Activated CD8-positive, alpha-beta memory T cell treated with anti-CD3 and anti-CD28 coated beads for 48 hours (primary cell): ENCODE results near the gene ACRBP.

Source experiments
- DNase-seq, 3 experiments: peaks; one replicate each; pipeline ENCODE4 v3.0.0-alpha.2; 2020; ENCODE audit warnings: low read depth in 2 of 3, low spot score in 2 of 3

ACRBP gene

DNA sequence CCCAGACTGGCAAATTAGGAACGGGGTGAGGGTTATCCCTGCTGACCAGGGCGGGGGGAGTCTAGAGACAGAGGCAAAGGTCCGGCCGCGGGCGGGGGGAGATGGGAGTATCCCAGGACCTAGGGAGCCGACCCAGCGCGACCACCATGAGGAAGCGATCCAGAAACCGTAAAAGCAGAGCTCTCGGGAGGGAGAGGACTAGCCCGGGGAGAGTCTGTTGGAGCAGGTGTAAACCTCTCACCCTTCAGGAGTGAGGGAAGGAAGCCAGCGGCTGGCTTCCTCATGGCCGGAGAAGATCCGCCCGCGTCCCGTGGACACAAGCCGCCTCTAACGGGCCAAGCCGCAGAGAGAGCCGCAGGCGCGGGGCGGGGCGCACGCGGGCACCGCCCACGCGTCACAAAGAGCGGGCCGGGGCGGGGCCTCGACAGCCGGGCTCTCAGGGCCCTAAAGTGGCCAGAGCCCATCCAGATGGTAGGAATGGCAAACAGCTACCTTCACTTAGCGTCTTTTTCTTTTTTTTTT lies at the start of gene ACRBP:
Gene ACRBP (minus strand): TSS at position 350 of the 522 bp plus-strand sequence. CDS start 66 bp downstream, at position 284.
- DNase-seq: no peak

DNA sequence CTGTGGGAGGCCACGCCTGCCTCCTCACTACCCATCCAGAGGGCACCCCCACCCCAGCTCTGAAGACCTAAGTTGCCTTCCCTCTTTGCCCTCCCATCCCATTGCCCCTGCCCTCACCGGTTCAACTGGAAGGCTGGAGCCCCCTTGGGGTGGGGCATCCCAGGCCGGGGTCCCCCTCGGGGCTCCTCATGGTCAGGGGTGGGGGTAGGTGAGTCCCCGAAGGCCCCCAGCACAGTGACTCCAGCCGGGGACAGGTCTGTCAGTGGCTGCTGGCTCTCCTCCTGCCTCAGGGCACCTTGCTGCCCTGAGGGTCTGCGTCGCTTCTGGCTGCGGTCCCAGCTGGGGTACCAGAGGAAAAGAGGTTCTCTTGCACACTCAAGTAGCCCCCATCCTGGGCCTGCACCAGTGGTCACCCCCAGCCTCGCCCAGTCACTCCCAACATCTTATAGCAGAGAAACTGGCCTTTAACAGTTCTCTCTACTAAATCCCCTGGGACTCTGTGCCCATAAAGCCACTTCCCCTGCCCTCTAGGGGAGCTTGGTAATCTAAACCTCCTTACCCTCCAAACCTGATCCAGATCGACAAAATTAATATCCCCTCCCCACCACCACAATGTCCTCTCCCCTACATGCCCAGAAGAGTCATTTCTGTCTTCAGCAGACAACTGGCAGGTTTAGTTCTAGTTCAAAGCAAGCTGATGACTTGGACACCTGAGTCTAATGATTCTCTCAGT lies 48.2 kb upstream of the ACRBP start:
- no peak for DNase-seq

DNA sequence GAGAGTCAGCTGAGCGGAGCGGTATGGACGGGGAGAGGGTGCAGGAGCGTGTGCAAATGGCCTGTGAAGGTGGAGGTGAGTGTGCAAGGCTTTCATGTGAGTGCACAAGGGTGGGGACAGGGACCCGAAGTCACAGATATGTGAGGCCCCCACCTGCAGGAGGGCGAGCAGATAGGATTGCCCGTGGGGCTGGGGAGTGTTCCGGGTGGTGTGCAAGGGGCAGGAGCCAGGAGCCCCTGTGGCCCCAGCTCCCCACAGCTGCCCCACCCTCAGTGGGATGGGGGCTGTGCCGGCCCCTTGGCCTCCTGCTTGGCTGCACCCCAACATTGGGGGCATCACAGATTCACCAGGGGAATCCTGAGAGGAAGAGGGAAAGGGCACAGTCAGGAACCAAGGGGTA lies 47.5 kb upstream of the ACRBP start:
- no peak for DNase-seq

DNA sequence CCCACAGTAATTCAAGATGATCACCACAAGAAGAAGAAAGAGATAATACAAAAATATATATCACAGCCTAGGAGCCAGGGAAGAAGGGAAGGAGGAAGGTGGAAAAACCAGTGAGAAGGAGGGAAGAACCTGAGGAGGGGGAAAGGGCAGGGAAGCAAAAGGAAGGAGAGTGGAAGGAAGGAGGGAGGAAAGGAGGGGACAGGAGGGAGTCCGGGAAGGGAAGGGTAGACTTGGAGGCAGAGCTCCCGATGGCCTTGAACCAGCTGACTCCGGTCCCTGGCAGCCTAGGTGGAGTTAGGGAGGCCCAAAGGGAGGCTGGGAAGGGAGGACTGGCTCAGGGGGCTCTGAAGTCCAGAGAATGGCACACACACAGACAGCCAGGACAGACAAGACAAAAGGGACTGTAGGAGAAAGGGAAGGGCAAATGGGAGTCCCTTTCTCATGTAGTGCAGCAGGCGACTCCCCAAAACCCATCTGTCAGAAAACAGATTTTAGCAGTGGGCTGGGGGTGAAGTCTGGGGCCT lies 46.7 kb upstream of the ACRBP start:
- DNase-seq: no peak

DNA sequence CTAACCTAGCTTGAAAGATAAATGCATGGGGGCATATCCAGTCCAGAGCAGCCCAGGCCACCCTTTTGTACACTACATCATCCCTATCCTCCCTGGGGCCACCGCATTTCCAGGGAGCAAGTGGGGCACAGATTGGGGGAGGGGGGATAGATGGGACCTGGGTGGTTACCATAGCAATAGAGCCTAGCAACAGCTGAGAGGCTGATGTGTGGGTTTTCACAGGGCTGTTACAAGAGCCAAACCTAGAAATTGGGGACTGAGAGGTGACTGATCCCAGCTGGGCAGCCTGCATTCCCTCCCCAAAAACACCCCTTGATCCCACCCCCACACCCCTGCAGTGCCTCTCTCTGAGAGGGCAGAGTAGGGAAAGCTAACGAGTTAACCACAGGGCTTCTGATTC lies 45.7 kb upstream of the ACRBP start:
- DNase-seq: no peak

DNA sequence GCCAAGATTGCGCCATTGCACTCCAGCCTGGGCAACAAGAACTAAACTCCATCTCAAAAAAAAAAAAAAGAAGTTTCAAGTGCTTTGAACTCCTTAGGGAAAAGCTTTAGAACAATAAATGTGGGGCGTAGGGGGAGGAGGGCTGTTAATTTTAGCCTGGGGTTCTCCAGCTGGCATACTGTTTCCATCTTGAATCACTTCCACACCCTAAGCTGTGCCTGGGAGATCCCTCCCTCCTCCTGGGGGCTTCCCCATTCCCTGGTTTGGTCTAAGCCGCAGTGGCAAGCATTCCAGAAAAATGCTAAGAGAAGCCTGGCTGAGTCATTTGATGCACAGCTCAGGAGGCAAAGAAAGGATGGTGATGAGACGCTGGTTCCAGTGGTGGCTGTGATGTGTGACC lies 44.2 kb upstream of the ACRBP start:
- no peak for DNase-seq

DNA sequence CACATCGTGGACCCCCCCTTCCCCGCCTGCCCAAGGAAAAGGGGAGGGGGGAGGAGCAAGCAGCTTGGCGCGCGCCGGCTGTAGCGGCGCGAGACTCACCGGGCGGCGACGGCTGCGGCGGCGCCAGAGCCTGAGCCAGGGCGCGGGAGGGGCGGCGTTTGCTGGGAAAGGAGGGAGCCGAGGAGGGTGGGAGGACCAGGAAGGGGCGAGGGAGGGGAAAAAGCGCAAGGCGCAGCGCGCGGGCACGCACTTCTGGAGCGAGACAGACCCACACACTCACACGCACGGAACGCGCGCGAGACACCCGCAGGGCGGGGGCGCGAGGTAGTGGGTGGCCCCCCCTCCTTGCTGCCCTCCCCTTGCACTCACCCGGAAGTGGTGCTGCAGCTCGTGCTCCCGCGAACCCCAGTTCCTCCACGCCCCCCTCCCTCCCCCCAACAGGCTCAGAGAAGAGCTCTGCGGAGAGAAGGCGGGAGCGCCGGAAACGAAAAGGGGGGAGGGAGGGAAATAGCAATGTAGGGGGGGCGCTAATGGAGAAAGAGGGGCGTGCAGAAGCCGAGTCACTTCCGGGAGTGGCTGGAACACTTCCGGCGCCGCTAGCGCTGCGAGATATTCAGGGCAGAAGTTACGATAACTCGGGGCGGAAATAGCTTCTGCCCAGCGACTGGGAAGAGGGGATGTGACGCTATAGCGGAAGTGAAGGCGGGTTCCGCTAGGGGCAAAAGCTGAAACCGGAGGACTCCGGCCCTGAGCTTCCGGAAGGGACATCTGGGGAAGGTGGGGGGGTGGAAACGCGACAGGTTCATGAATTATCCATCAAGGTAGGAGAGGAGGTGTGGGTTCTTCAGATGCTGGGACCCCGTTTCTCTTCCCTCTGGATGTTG lies 42.0 kb upstream of the ACRBP start, which contains the start of gene ZNF384:
Gene ZNF384 (minus strand): TSS at position 377 of the 884 bp plus-strand sequence. CDS start 9,855 bp downstream, outside the sequence.
- DNase-seq: peak; percentile 68 to 90 (median 87)

DNA sequence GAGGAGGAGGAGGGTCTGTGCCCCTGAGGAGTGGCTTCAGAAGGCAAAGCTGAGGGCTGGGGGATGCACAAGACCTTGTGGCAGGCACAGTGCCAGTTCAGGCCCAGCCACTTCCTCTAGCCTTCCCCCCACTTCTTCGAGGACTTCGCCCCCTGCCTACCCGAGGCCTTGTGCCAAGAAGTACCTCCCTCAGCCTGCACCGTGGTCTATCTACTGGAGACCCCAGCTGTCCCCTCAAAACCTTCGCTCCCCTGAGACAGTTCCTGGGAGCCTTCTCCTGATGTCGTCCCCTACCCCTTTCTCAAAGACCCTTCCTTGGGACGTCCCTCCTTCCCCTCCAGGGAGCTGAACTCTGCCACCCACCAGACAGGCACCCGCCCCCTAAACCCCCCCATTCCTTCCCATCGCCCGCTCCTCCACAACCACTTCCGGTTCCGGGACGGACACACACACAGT lies 41.3 kb upstream of the ACRBP start:
- DNase-seq: peak in 1 of 3 experiments; percentile 49

DNA sequence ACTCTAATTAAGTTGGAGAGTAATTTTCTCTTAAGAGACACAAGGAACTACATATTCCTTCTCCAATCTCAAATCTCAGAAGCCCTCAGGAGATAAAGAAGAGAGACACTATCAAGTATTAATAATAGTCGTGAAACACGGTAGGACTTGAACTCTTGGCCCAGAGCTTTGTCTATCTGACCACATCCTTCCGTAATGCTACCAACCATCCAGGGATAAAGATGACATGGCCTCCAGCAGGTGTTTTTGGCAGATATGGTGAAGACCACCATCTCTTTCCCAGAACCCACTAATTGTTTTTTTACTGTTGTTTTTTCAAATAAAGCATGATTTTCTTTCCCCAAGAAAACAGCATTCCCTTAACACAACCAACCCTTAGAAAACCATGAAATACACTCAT lies 38.6 kb upstream of the ACRBP start:
- DNase-seq: no peak

DNA sequence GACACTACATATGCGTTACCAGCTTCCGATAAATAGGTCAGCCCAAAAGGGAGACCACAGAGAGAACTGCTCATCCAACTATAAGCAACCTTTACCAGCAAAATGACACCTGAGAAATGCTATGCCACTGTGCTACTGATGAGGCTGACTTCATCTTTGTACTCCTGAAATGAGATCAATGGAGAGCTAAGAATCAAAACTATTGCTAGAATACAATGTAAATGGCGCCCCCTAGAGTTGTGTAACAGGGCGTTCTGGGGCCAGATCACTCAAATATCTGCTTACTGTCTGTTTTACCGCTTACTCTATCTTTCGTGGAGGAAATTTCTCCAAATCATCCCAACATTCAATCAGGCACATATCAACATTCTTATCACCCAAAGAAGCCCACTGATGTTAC lies 37.4 kb upstream of the ACRBP start:
- DNase-seq: peak in 1 of 3 experiments; percentile 27

DNA sequence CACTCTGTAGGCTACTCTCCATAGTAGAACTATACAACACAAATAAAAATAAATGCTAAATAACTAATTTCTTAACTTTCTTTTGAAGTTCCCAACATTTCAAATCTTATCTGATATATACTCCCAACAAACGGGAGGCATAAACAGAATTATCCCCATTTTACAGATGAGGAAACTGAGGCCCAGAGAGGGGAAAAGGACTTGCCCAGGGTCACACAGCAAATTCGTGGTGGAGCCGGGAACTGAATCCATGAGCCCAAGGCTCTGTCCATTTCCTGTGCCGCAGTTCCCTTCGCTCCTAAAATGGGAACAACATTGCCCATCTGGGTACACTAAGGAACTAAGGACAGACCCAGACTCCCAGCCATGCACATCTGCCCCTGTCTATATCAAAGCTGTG lies 29.7 kb upstream of the ACRBP start:
- DNase-seq: no peak

DNA sequence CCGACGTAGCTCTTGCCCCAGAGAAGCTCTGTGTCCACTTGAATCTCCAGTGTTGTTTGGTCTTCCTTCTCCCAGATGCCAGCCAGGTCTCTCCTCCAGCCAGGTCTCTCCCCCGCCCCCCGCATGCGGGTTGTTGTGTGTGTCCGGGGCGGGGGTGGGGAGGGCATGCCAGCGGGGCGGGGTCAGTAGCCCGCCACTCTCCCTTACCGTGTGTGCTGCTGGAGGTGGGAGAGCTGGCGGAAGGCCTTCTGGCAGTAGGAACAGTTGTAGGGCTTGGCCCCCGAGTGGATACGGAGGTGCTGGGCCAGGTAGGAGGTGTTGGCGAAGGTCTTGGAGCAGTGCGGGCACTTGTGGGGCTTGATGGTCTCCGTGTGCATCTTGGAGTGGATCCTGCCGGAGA lies 24.9 kb upstream of the ACRBP start:
- DNase-seq: no peak

DNA sequence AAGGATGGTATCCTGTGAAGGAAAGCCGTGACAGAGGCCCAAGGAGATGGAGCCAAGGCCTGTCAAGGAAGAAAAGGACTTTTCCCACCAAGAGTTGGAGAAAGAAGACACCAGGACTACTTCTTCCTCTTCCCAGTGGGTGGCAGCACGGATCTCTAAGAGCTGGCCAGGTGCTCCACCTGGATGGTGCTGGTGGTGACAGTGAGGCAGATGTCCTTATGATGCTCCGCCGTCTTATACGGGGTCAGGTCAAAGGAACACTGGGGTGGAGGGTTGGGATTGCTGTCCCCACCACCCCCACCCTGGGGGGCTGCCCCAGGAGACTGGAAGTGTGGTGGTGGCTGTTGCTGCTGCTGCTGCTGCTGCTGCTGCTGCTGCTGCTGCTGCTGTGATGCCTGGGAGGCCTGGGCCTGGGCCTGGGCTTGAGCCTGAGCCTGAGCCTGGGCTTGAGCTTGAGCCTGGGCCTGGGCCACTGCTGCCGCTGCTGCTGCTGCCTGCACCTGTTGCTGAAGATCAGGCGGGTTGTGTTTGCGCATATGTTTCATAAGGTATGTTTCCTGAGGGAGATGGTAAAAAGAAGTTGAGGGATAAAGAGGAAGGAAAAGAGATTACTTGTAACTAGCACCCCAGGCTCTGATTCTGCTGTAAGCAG lies 20.5 kb upstream of the ACRBP start:
- DNase-seq: no peak

DNA sequence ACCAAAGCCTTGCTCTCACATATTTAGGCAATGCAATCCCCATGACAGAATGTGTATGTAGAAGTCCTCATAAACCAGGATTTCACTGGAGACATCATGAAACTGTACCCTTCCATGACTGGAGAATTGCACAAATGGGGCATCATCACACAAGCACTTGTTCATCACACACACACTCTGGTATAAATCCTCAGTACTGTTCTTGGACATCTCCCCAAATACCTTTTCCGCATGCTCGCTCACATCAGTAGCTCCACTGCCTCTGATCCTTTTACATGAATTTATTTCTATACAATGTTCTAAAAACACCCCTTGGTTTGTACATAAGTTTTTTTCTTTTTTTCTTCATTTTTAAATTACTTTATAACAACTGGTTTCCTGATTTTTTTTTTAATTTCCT lies 19.0 kb upstream of the ACRBP start:
- DNase-seq: no peak

DNA sequence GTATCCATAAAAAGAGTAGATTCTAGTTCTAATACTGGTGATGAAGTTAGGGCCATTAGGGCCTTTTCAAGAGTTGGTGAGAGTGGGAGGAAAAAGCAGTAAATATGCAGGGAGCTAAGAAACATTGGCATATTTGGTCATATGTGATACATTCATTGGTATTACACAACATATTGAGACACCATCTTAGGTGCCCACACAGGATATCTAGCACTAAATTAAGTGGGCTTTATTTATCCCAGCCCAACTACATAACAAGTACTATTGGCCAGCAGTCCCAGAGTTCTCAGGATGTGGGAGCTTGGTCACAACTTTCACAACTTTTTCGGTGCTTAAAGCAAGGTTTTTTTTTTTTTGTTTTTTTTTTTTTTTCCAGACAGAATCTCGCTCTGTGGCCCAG lies 17.7 kb upstream of the ACRBP start:
- DNase-seq: no peak

DNA sequence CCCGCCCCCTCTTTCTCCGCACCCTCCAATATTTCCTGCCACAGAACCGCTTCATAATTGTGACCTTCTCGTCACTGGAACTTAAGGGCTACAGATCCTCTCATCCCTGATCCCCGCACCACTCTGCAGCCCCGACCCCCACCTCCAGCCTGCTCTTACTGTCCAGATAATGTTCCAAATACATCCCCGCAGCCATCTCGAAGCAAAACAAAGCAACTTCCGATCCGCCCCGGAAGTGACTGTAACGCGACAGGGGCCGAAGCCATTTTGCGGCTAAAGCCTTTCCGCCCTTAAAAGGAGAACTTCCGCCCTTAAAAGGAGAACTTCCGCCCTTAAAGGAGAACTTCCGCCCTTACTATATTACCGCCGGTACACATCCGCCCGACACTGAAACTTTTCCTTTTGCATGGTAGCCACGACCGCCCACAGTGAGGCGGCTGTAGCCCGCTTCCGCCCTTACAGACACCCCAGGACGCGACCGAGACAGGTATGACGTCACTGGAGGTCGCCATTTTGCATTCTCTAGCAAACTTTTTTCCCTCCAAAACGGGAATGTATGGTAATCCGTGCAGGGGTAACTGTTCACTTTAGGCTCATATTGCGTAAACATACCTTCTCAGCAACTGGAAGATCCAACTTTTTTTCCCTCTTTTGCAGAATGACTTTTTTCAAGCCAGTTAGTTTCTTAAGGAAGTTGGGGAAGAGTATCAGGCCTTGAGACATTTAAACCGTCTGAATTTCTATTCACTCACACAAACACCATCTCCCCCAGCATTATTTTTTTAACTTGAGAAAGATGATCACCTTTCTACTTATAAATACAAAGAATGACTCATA lies 15.9 kb upstream of the ACRBP start, which contains the start of gene ING4:
Gene ING4 (minus strand): TSS at position 214 of the 837 bp plus-strand sequence. CDS start 18 bp downstream, at position 196.
- peak; percentile 79 to 91 (median 88) for DNase-seq

DNA sequence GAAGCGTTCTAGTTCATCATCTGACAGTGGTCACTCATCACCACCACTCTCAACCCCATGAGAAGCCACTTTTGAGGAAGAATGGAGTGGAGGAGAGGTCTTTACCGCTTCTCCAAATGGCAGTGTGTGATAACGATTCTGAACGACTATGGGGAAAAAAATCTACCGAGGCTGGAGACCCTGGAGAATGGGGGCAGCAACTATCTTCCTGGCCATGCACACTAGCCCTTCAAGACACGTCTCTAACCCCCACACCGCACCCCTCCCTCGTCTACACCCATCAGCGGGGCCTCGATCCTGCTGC lies 15.3 kb upstream of the ACRBP start:
- DNase-seq: no peak

DNA sequence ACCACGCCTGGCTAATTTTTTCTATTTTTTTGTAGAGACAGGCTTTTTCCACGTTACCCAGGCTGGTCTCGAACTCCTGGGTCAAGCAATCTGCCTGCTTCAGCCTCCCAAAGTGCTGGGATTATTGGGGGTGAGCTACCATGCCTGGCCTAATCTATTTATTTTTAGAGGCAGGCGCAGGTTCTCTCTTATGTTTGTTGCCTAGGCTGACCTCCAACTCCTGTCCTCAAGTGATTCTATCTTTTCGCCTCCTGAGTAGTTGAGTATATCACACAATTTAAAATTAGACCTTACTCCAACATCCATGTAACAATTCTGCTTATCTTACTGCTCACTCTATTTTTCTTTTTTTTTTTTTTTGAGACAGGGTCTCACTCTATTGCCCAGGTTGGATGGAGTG lies 6.8 kb upstream of the ACRBP start:
- DNase-seq: no peak

DNA sequence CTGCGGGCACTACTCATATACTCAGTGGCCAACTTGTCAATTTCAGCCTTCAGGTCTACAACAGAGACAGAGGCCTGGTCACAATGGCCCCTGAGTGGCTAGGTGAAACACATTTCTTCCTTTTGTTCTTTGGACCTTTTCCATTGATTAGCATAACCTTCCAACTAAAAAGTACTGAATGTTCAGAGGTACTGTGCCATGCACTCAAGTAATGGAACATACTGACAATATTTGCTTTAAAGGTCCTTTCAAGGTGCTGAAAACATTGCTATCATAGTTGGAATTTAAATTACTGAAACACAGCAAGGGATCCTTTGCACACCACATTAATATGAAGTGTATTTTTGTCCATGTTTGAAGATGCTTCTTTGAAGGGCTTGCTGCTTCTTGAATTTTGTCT lies 6.1 kb upstream of the ACRBP start:
- DNase-seq: no peak

DNA sequence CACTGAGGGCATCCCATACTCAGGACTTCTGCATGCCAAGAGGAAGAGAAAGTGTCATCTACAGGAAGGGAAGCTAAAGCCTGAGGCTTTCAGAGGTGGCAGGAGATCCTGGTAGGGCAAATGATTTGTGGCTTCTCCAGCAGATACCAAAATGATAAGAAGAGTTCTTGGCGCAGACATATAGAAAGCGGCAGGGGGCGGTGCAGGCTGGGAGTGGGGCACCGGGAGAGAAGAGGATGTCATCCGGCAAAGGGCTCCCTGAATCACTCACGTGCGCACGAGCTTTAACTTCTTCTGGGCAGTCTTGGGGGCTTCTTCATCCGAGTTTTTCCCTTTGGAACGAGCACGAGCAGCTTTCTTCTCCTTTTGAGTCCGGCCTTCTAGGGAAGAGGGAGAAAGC lies 5.2 kb upstream of the ACRBP start:
- no peak for DNase-seq
